Smooth muscle cell (in vitro differentiated cells): ENCODE data around the gene MBTPS1. TPM values are rescaled to one million over a fixed set of nuclear protein-coding genes. Genes with fewer than 3 reads are reported as not detected.

Experiments used
- DNase-seq: peaks from one replicate; lab custom pipeline; 2025; ENCODE audit not compliant: unreplicated experiment; lab: John Stamatoyannopoulos, UW
- H2AFZ ChIP-seq: fragments of 200-600 bp; sonication (generic); 2 replicates; pipeline ENCODE4 v1.6.0; 2016; ENCODE audit warnings: antibody characterized with exemption, low read depth, mild to moderate bottlenecking
- H3F3A ChIP-seq: fragments of 200-600 bp; sonication (generic); 2 replicates; pipeline ENCODE4 v1.6.0; 2017; ENCODE audit warnings: antibody characterized with exemption, low read depth
- H3K27ac ChIP-seq: fragments of 200-600 bp; sonication (generic); 2 replicates; pipeline ENCODE4 v1.5.1; 2016; ENCODE audit warnings: low read depth, mild to moderate bottlenecking
- H3K27me3 ChIP-seq: fragments of 200-600 bp; sonication (generic); 2 replicates; pipeline ENCODE4 v1.6.1; 2016; ENCODE audit warnings: low read depth, mild to moderate bottlenecking
- H3K36me3 ChIP-seq: fragments of 200-600 bp; sonication (generic); 2 replicates; pipeline ENCODE4 v1.5.1; 2016; ENCODE audit warnings: low read depth
- H3K4me1 ChIP-seq: fragments of 200-600 bp; sonication (generic); 2 replicates; pipeline ENCODE4 v1.5.1; 2016; ENCODE audit warnings: low read depth
- H3K4me2 ChIP-seq: fragments of 200-600 bp; sonication (generic); 2 replicates; pipeline ENCODE4 v1.6.0; 2016; ENCODE audit warnings: mild to moderate bottlenecking
- H3K4me3 ChIP-seq: fragments of 200-600 bp; sonication (generic); 2 replicates; pipeline ENCODE4 v1.5.1; 2016; ENCODE audit warnings: mild to moderate bottlenecking
- H3K79me2 ChIP-seq: fragments of 200-600 bp; sonication (generic); 2 replicates; pipeline ENCODE4 v1.6.0; 2016; ENCODE audit warnings: low read depth, mild to moderate bottlenecking
- H3K9ac ChIP-seq: fragments of 200-600 bp; sonication (generic); 2 replicates; pipeline ENCODE4 v1.6.0; 2016; ENCODE audit warnings: low read depth
- H3K9me3 ChIP-seq: fragments of 200-600 bp; sonication (generic); replicated peaks from 2 replicates; pipeline ENCODE4 v1.5.1; 2016; ENCODE audit warnings: low read depth
- H4K20me1 ChIP-seq: fragments of 200-600 bp; sonication (generic); 2 replicates; pipeline ENCODE4 v1.6.0; 2016; ENCODE audit warnings: low read depth
- WGBS: methylation state at CpG from one replicate; pipeline ENCODE4 v1.1.7; 2016; ENCODE audit warnings: low lambda C conversion rate; 5-methylcytosine and 5-hydroxymethylcytosine counted together
- polyA plus RNA-seq: library from polyadenylated mRNA; unstranded; fragments of >200 nt; fragmentation: Nextera tagmentation; extraction: Ambion mirVana; gene quantifications from 2 replicates; pipeline ENCODE4 v1.2.1, GENCODE V29; 2016
- total RNA-seq: library from RNA; depleted of rRNA; stranded (reverse); fragments of >200 nt; gene quantifications from 2 replicates; pipeline ENCODE4 v1.2.3, GENCODE V29; 2014
- TF ChIP-seq, protein P1 (sequence below): fragments of 200-600 bp; sonication (generic); IDR thresholded peaks from 2 replicates; pipeline ENCODE4 v1.5.1; 2017; ENCODE audit warnings: borderline replicate concordance, mild to moderate bottlenecking, antibody characterized with exemption; ENCODE audit not compliant: insufficient read depth, poor library complexity, severe bottlenecking

The MBTPS1 gene
- total and polyA plus RNA-seq, 2 experiments from 2014 or later: 51.9 to 68.9 TPM

DNA sequence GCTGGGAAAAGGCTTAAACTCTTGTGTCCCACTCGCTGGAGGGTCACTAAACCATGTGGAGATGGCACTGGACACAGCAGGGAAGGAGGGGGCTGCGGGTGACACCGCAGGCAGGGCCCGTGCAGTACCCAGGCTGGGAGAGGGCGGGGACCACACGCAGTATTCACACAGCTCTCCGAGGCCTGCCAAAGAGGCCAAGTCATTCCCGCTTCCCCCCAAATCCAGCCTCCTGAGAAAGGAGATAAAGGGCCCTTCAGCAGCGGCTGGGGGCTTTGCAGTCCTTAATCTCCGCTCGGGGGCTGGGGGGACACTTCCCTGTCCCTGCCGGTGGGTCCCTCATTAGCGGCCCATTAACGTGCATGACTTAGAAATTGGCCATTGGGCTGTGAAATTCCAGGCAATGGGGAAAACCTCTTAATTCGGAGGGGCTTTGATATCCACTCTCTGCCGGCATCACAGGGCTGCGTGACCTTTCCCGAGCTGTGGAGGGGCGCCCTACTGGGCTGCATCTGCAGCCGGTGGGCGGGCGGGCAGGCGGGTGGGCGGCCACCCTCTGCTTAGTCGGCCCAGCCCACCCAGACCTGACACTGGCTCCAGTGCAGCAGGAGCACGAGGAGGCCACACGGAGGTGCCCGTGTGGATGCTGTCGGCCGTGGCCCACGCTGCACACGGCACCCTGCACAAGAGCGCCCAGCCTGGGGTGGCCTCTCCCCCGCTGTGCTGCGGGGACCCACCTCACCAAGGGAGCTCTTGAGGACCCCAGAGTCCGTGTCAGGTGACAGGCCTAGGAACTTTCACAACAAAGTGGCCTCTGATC lies 71.5 kb downstream of the MBTPS1 start:
- H3K4me2 ChIP-seq: no peak overlapping the region
- no peaks in the 10 kb centered on the region for H3K27me3 ChIP-seq
- no peaks in the 10 kb centered on the region for H4K20me1 ChIP-seq
- H3F3A ChIP-seq: no peaks in the 10 kb centered on the region
- H3K9ac ChIP-seq: no peak overlapping the region
- no peaks in the 10 kb centered on the region for H3K79me2 ChIP-seq
- H3K9me3 ChIP-seq: no peaks in the 10 kb centered on the region
- DNase-seq: no peak
- H3K4me3 ChIP-seq: no peak overlapping the region
- H2AFZ ChIP-seq: no peak overlapping the region
- TF ChIP-seq, protein P1, sequence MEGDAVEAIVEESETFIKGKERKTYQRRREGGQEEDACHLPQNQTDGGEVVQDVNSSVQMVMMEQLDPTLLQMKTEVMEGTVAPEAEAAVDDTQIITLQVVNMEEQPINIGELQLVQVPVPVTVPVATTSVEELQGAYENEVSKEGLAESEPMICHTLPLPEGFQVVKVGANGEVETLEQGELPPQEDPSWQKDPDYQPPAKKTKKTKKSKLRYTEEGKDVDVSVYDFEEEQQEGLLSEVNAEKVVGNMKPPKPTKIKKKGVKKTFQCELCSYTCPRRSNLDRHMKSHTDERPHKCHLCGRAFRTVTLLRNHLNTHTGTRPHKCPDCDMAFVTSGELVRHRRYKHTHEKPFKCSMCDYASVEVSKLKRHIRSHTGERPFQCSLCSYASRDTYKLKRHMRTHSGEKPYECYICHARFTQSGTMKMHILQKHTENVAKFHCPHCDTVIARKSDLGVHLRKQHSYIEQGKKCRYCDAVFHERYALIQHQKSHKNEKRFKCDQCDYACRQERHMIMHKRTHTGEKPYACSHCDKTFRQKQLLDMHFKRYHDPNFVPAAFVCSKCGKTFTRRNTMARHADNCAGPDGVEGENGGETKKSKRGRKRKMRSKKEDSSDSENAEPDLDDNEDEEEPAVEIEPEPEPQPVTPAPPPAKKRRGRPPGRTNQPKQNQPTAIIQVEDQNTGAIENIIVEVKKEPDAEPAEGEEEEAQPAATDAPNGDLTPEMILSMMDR: no peak
- peaks cover 21% of the 10 kb centered on the region for H3K4me1 ChIP-seq
- WGBS: 78% methylated on average over 31 of the region's 36 CpGs
- no peak overlapping the region for H3K27ac ChIP-seq
- H3K36me3 ChIP-seq: no peaks in the 10 kb centered on the region

DNA sequence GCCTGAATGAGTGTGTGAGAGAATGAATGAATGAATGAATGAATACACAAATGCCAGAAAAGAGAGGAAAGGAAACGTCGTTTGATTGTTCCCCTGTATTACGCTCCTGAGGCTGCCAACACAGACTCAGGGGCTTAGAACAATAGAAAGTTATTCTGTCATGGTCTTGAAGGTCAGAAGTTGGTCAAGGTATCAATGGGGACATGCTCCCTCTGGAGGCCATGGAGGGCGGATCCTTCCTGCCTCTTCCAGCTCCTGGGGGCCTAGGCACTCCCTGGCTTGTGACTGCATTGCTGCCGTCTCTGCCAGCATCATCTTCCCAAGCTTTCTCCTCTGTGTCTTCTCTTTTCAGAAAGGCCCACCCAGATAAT lies 72.6 kb downstream of the MBTPS1 start:
- no peaks in the 10 kb centered on the region for H3K79me2 ChIP-seq
- H3K9me3 ChIP-seq: no peaks in the 10 kb centered on the region
- no peaks in the 10 kb centered on the region for H3F3A ChIP-seq
- H3K36me3 ChIP-seq: no peaks in the 10 kb centered on the region
- no peaks in the 10 kb centered on the region for H4K20me1 ChIP-seq
- DNase-seq: no peak
- WGBS: 68% methylated on average over 5 of the region's 5 CpGs
- H3K27me3 ChIP-seq: no peaks in the 10 kb centered on the region
- no peak overlapping the region for H3K4me3 ChIP-seq
- TF ChIP-seq, protein P1: peak; percentile 19
- no peak overlapping the region for H2AFZ ChIP-seq
- no peak overlapping the region for H3K27ac ChIP-seq
- H3K4me1 ChIP-seq: peaks cover 21% of the 10 kb centered on the region
- H3K4me2 ChIP-seq: no peak overlapping the region
- no peak overlapping the region for H3K9ac ChIP-seq

DNA sequence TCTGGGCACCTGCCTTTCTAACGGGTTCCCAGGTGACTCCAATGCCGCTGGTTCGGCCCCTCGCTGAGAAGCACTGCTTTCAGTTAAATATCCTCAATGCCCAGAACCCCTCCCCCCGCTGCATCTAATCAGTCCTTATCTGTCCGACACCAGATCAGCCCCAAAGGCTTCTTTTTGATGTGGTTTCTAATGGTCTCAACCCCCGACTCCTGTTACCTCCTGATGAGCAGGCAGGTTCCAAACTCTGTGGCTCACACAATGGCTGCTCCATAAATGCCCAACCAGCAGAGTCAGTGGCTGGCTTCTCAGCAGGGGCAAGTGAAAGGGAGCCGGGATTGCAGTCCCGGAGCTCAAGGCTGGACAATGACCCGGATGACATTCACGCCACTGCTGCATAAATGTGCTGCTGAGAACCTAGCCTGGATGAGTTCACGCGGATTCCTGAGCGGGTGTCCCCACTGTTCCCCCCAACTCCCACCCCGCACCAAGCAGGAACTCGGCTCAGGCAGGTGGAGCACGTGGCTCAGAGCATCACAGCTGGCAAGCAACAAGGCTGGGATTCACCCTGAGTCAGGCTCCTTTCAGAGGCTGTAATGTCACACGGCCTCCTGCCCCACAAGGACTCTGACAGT lies 73.1 kb downstream of the MBTPS1 start:
- Histone ChIP-seq H3K9me3 (no peaks in the 10 kb centered on the region), H3K27ac (no peak overlapping the region), H3K79me2 (no peaks in the 10 kb centered on the region), H3K36me3 (no peaks in the 10 kb centered on the region), H3K4me1 (peaks cover 21% of the 10 kb centered on the region), H2AFZ (no peak overlapping the region), H3F3A (no peaks in the 10 kb centered on the region), H3K9ac (no peak overlapping the region), H3K27me3 (no peaks in the 10 kb centered on the region), H3K4me3 (no peak overlapping the region), H3K4me2 (no peak overlapping the region), H4K20me1 (no peaks in the 10 kb centered on the region)
- DNase-seq: no peak
- 44% methylated on average over 18 of the region's 18 CpGs for WGBS
- TF ChIP-seq, protein P1: no peak
